Stimulated activated CD4-positive, alpha-beta T cell treated with anti-CD3 and anti-CD28 coated beads, Interleukin-12 subunit alpha, Interleukin-12 subunit beta, amount 100 ng/mL, for 24 hours (primary cell): ENCODE results near the gene DNM2.
"Not testable (repeated sequence)": the region's sequence is repeated elsewhere in the genome, so short reads cannot be mapped to it uniquely, and the experiment has no call there.

ENCODE experiments used
- DNase-seq, 2 experiments: peaks; one replicate each; pipeline ENCODE4 v3.0.0-alpha.2; 2020; ENCODE audit warnings: low read depth in 2 of 2

DNM2 gene

DNA sequence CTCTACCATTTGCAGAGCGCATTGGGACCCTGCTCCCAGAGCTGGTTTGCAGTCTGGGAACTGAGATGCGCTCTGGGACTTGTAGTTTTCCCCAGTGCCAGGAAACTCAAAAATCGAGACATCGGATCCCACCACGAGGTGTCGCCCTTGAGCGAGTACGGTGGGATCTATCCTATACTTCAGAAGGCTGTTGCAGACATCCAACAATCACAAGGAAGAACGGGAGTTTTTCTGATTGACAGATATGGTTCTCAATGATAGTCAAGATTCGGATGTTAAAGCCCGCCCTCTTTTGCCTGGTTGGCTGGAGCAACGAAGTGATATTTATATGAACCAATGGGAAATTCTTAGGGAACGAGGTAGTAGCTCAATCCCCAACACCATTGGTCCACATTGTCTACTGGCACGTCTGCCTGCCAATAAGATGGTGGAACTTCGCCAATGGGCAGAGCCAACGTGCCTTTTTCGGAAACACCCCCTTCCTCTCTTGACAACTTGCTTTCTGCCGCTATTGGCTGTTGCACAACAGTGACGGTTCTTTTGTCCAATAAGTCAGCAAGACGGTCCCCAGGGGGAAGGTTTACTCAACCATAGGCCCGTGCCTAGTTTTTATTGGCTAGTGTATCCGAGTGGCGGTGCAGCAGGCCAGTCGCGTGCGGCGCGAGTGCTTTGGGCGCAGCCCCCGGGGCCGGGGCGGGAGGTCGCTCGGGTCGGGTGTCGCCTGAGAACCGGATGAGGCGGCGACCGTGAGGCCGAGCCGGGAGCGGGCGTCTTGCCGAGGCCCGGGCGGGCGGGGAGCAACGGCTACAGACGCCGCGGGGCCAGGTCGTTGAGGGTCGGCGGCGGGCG, at the start of gene DNM2:
DNM2 (plus strand) TSS at position 724 of the 849 bp plus-strand sequence. CDS start 164 bp downstream, outside the sequence.
- DNase-seq: peak; percentile 93 to 95

DNA sequence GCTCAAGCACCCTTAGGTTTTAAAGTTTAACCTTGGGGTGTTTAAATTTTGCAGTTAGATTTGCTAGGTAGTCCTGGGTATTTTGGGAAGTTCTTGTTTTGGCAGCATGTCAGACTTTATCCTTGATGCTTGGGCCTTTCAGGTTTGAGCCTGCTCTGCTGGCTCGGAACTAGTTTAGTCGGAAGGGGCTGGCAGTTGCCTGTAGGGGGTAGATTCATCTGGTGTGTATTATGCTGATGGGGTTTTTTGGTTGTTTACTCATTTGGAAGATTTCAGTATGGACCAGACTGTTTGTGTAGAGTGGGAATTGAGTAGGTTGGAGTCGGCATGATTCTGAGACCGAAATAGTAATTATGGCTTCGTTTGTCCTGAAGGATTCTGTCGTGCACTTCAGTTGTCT, 48.6 kb upstream of the DNM2 start:
- no peak for DNase-seq

DNA sequence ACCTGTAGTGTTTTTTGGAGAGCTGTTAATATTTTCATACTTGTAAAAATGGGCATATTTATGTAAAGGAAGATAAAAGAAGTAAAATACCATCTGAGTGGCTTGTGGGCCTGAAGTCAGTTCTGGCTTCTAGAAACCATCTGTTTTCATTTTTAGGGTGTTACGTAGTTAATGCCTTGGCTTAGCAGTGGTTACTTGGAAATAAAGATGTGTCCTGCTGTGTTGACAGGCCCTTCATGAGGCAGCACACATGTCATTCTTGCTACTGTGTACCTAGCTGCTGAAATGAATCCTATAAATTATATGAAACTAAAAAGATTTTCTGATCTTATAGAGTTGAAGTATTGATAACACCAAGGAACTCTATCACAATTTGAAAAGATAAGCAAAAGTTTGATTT, 47.7 kb upstream of the DNM2 start:
- no peak for DNase-seq

DNA sequence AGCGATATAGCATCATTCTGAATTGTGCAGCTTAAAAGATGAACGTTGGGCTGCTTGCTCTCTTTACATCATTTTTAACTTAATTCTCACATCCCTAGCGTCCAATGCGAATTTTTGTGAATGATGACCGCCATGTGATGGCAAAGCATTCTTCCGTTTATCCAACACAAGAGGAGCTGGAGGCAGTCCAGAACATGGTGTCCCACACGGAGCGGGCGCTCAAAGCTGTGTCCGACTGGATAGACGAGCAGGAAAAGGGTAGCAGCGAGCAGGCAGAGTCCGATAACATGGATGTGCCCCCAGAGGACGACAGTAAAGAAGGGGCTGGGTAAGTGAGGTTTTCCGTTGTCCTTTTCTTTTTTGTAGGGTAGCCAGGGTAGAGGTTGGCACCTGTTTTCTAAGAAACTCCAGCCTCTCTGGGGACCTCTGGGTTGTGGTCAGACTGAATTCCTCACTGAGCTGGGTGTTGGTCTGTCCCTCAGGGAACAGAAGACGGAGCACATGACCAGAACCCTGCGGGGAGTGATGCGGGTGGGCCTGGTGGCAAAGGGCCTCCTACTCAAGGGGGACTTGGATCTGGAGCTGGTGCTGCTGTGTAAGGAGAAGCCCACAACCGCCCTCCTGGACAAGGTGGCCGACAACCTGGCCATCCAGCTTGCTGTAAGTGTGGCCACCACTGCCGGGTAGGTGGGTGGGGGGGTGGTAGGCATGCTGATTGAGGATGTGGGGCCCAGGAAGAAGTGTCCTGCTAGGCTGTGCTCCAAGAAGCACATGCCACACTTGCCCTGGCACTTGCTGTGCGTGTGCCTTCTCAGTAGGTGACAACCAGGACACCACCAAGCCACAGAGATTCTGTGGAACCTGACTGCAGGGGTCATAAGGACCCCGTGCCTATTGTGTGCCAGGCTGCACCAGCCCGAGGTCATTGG, 46.7 kb upstream of the DNM2 start:
- no peak for DNase-seq

DNA sequence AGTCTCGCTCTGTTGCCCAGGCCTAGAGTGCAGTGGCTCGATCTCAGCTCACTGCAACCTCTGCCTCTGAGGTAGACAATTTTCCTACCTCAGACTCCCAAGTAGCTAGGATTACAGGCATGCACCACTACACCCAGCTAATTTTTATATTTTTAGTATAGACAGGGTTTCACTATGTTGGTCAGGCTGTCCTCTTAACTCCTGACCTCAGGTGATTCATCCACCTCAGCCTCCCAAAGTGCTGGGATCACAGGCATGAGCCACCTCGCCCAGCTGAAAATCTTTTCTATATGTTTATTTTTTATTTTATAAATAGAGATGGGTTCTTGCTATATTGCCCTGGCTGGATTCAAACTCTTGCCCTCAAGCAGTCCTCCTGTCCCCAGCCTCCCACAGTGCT, 46.0 kb upstream of the DNM2 start:
- DNase-seq: not testable (repeated sequence)

DNA sequence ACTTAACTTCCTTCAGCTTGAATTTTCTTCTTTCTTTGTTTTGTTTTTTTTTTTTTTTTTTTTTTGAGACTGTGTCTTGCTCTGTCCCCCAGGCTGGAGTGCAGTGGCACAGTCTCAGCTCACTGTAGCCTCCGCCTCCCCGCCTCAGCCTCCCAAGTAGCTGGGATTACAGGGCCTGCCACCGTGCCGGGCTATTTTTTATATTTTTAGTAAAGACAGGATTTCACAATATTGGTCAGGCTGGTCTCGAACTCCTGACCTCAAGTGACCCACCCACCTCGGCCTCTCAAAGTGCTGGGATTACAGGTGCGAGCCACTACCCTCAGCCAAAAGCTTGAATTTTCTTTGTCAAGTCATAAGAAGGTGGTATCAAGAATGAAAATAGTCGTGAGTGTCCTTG, 42.7 kb upstream of the DNM2 start:
- not testable (repeated sequence) for DNase-seq

DNA sequence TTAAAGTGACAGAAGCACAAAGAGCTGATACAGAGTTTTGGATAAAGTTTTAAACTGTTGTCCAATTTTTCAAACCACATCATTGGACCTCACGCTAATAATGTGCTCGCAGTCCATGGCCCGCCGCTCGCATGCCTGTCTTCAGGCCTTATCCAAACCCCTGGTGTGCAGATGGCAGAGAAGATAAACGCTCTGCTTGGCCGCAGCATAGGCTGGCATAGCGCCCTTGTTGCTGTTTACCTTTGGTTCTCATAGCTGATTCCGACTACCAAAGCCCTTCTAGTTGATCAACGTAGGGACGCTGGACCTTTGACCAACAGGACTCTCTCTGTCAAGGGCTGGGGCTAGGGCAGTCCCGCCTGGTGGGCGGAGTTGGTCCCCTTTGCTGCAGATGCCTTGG, 40.1 kb upstream of the DNM2 start:
- DNase-seq: no peak

DNA sequence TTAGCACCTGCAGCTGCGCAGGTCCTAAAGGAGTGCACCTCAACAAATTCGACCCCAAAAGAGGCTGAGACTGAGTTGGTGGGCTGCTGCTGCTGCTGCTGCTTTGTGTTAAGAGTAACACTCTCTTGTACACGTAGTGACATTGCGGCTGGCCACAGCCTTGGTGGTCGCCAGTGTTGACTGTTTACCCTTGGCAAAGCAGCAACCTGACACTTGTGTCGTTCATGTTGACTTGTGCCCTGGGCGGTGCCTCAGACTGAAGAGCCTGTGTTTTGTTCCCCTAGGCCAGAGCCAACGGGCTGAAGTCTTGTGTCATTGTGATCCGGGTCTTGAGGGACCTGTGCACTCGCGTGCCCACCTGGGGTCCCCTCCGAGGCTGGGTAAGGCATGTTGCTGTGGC, 39.1 kb upstream of the DNM2 start:
- no peak for DNase-seq

DNA sequence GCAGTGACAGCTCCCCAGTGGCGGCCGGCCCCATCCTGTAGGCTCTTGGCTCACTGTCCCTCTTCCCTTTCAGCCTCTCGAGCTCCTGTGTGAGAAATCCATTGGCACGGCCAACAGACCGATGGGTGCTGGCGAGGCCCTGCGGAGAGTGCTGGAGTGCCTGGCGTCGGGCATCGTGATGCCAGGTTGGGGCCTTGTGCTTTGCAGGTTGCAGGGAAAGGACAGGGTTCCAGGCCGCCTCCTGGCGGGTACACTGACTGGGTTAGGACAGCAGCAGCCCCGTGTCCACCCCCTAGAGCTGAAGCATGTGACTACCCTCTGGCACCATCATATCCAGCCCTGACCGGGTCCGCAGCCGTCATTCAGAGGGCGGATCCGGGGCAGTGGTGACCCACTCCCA, 38.1 kb upstream of the DNM2 start:
- no peak for DNase-seq

DNA sequence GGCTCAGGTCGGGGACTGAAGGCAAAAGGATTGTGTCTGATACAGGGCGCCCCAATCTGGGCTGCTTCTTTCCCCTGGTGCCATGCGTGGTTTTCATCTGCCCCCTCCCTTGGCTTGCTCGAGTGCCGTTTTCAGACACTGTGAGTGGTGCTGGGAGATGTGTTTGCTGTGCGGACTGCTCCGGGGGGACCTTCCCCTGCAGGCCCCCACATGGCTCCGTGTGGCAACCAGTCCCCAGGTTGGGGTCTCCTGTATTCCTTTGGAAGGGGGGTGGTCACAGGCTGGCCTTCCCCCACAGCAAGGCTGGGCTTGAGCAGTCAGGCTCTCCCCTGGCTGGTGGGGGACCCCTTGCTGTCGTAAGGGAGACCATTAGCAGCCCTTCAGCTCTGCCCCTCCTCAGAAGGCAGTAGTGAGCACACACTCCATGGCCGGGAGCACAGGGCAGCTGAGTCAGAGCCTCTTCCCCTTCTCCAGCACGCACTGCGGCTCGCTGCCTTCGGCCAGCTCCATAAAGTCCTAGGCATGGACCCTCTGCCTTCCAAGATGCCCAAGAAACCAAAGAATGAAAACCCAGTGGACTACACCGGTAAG, 37.2 kb upstream of the DNM2 start:
- no peak for DNase-seq

DNA sequence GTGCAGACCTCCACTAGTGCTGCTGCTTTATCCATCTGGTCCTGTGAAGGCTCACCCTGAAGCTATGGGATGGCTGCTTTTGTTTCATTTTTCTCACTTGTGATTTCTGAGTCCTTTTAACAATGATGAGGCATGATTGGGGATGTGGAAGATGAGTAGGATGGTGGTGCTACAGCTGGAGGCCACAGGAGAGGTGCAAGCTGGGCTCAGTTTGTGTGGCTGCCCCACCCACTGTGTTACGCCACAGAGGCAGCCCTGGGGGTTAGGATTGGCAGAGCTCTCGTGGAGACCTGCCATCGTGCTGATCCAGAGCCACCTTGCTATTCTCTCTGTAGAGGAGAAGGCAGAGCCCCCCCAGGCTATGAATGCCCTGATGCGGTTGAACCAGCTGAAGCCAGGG, 36.2 kb upstream of the DNM2 start:
- no peak for DNase-seq

DNA sequence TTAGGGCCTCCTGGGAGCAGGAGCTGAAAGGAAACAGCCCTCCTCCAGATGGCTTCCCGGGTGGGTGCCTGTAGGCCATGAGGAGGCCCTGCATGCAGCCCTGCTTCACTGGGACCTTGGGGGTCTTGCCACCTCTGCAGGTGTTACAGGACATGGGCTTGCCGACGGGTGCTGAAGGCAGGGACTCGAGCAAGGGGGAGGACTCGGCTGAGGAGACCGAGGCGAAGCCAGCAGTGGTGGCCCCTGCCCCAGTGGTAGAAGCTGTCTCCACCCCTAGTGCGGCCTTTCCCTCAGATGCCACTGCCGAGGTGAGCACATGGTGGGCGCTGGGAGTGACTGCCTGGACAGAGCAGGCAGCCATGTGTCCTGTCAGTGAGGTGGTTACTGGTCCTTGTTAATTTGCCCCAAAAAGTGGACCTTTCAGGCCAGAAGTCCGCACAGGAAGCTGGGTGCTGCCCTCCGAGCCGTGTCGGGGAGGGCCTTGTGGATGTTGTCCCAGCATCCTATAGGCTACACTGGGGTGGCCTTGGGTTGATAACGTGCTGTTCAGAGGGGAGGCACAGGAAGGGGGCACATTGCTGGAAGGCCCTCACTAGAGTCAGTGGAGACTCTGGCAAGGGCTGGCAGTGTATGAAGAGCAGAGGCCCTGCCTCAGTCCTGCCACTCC, 35.3 kb upstream of the DNM2 start:
- no peak for DNase-seq

DNA sequence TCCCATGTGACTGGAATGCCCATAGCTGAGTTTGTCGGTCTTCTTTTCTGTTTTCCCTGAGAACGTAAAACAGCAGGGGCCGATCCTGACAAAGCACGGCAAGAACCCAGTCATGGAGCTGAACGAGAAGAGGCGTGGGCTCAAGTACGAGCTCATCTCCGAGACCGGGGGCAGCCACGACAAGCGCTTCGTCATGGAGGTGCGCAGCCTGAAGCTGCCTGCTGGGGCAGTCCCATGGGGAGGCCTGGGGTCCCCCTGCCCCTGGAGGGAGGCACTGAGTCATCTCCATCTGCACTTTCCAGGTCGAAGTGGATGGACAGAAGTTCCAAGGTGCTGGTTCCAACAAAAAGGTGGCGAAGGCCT, 34.8 kb upstream of the DNM2 start:
- DNase-seq: no peak

DNA sequence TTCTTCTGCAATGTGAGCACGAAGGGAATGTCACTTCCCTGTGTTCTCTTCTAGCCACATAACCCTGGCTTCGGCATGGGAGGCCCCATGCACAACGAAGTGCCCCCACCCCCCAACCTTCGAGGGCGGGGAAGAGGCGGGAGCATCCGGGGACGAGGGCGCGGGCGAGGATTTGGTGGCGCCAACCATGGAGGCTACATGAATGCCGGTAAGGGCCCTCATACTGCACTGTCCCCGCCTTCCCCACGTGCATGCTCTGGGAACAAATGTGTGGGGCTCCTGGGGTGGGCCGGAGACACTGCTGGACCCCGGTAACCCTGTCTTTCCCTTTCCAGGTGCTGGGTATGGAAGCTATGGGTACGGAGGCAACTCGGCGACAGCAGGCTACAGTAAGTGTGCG, 34.3 kb upstream of the DNM2 start:
- no peak for DNase-seq

DNA sequence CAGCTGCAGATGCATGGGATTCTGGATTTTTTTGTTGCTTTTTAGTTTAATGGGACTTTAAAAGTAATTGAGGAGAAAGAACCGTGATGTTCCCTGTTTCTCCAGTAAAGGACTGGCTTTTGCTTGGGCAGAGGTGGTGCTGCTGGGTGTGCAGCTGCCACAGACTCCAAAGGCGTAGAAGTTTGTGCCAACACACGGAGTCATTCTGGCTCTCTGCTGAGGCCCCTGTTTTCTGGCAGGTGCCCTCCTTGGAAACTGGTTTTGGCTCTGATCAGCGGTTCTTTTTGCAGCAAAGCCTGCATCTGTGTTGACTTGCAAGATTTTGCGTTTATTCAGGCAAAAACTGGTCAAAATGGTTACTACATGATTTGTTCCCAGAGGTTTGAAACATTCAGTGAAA, 32.7 kb upstream of the DNM2 start:
- DNase-seq: no peak

DNA sequence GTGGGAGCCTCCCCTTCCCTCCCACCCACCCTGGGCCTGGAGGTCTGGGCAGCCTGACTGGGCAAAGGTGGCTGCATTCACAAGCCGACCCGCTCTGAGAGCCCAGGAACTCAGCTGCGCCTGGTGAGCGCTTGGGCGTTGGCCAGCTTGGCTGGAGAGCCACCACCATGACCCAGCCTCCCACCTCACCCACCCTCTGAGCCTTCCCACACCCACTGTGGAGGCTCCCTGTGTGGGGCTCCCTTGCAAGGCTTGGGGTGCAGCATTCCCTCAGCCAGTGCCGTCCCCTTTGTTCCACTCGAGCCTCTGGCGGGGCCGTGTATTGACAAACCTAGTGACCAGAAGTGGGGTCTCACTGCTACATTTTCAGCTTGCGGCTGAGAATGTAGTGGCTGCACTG, 31.7 kb upstream of the DNM2 start:
- DNase-seq: no peak

DNA sequence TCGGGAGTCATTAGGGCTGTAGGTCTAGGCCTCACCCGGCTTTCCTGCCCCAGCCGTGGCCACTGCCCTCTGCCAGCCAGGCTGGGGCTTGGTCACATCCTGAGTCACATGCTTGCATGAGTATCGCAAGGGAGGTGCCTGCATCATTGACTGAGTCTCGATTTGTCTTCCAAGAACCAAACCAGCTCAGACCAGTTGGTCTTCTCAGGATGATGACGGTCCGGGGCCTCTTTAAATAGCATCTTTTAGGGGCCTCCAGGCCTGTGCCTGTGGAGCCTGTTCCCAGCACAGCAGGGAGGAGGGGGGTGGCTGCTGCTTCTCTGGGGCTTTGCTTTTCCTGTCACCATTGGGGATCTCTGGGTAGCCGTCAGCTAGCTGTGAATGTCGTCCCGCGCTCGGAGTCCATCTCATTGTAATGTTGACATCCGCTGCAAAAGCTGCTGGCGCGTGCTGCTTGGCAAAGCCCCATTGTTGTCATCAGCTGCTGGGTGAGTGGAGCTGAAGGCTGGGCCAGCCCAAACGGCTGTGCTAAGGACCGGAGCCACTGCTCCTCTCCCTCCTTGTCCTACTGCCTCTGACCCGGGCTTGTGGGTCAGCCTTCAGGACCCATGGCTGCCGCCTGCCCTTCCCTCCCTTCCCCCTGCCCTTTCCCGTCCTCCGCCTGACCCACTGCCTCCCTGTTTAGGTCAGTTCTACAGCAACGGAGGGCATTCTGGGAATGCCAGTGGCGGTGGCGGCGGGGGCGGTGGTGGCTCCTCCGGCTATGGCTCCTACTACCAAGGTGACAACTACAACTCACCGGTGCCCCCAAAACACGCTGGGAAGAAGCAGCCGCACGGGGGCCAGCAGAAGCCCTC, 31.0 kb upstream of the DNM2 start:
- no peak for DNase-seq

DNA sequence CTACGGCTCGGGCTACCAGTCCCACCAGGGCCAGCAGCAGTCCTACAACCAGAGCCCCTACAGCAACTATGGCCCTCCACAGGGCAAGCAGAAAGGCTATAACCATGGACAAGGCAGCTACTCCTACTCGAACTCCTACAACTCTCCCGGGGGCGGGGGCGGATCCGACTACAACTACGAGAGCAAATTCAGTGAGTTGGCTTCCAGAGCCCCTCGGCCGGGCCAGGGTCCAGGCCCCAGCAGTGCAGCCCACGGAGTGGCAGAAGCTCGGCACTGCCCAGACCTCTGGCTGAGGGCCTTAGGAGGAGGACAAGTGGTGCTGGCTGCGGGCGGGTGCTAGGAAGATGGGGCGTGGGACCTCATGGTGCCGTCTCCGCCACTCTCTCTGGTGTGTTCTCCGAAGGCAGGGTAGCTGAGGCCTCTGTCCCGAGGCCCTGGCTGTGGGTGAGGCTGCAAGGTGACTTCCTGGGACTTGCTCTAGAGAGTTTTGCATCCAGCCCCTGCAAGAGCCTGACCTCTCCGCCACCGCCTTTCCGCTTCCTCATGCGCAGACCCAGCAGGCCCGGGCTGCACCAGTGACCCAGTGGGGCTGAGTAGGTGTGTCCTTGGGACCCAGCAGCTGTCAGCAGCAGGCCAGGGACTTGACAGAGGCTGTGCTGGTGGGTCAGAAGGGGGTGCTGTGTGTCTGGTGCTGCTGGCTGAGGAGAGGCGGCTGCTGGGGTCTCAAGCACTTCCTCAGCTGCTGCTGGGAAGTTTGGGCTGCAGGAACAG, 30.2 kb upstream of the DNM2 start:
- no peak for DNase-seq

DNA sequence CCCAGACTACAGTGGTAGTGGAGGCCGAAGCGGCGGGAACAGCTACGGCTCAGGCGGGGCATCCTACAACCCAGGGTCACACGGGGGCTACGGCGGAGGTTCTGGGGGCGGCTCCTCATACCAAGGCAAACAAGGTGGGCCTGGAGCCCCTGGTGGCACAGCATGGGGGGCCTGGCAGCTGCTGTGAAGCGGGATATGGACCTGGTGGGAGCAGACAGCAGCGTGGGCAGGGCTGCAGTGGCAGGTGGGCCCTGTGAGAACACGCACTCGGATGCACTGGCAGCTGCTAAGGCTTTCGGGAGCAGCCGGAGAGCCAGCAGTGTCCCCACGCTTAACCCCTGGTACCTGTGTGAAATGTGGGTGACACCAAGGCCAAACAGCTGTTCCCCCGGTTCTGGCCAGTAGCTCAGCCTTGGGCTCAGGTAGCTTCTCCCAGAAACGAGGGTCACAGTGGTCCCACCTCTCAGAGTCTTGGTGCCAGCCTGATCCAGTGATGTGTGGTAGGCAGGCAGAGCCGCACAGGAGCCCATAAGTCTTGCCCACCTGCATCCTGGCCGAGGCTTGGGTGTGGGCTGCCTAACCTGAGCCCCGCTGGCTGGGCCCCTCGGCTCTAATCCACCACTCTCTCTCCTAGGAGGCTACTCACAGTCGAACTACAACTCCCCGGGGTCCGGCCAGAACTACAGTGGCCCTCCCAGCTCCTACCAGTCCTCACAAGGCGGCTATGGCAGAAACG, 29.2 kb upstream of the DNM2 start:
- no peak for DNase-seq
